Measurements from ENCODE around the gene LPCAT1.
"Not testable (repeated sequence)": the region's sequence is repeated elsewhere in the genome, so short reads cannot be mapped to it uniquely, and the experiment has no call there.

LPCAT1 gene

DNA sequence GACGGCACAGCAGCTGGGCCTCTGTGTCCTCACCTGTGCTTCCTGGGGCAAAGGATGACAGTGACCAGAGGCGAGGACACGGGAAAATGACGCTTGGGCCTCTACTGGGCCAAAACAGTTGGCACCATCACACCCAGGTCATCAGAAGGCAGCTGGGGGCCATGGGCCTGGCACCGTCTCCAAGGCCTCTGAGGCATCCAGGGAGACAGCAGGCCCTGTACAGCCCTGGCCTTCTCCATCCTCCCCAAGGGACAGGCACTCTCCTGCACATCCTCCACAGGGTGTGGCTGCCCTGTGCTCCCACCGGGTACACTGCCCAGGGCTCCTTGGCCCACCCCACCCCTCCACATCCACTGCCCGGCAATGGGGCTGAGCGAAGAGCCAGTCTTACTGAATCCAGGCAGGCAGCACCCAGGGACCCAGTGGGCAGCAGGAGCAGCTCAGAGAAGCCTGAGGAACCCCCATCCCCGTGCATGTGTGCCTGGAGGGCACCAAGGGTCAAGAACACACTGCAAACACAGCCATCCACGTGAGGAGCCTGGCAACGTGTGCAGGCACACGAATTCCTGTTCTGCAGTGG, 4.0 kb downstream of the LPCAT1 start:
- DNase-seq (ENCODE audit: low read depth): no peak
- no peak overlapping the region for H3K4me3 ChIP-seq (replicated peaks; ENCODE audit: low read depth, low read length)
- TF ChIP-seq, protein P1, sequence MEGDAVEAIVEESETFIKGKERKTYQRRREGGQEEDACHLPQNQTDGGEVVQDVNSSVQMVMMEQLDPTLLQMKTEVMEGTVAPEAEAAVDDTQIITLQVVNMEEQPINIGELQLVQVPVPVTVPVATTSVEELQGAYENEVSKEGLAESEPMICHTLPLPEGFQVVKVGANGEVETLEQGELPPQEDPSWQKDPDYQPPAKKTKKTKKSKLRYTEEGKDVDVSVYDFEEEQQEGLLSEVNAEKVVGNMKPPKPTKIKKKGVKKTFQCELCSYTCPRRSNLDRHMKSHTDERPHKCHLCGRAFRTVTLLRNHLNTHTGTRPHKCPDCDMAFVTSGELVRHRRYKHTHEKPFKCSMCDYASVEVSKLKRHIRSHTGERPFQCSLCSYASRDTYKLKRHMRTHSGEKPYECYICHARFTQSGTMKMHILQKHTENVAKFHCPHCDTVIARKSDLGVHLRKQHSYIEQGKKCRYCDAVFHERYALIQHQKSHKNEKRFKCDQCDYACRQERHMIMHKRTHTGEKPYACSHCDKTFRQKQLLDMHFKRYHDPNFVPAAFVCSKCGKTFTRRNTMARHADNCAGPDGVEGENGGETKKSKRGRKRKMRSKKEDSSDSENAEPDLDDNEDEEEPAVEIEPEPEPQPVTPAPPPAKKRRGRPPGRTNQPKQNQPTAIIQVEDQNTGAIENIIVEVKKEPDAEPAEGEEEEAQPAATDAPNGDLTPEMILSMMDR (IDR thresholded peaks at IDR 0.05; ENCODE audit: low read length, missing control alignments): no peak

GRCh38 chr5:1517838-1518237, 5.9 kb downstream of the LPCAT1 start:
- TF ChIP-seq, protein P1 (IDR thresholded peaks at IDR 0.05; ENCODE audit: low read length, missing control alignments): no peak

GRCh38 chr5:1516615-1517601, 6.9 kb downstream of the LPCAT1 start:
- TF ChIP-seq, protein P1 (IDR thresholded peaks at IDR 0.05; ENCODE audit: low read length, missing control alignments): no peak
- H3K4me3 ChIP-seq (replicated peaks; ENCODE audit: low read depth, low read length): no peak overlapping the region
- peak; percentile 67 for DNase-seq (ENCODE audit: low read depth)

More at GRCh38 chr5:1517838-1518237, 5.9 kb downstream of the LPCAT1 start:
- H3K4me3 ChIP-seq (replicated peaks; ENCODE audit: low read depth, low read length): no peak overlapping the region
- no peak for DNase-seq (ENCODE audit: low read depth)

- TF ChIP-seq, protein P1 (IDR thresholded peaks at IDR 0.05; ENCODE audit: low read length, missing control alignments): no peak
- H3K4me3 ChIP-seq (replicated peaks; ENCODE audit: low read depth, low read length): no peak overlapping the region
- no peak for DNase-seq (ENCODE audit: low read depth)
Observed at GRCh38 chr5:1515921-1516571, 7.7 kb downstream of the LPCAT1 start.

- TF ChIP-seq, protein P1 (IDR thresholded peaks at IDR 0.05; ENCODE audit: low read length, missing control alignments): no peak
- no peak overlapping the region for H3K4me3 ChIP-seq (replicated peaks; ENCODE audit: low read depth, low read length)
- DNase-seq (ENCODE audit: low read depth): no peak
Observed at GRCh38 chr5:1515311-1515920, 8.3 kb downstream of the LPCAT1 start.

- not testable (repeated sequence) for DNase-seq (ENCODE audit: low read depth); H3K4me3 ChIP-seq (replicated peaks; ENCODE audit: low read depth, low read length)
Observed at GRCh38 chr5:1514819-1515310, 8.9 kb downstream of the LPCAT1 start.
